HG03439 (cell line): ENCODE data around the gene RAB4B.
A peak's percentile ranks its signal among the peaks of the same experiment; 100 is the strongest.
"Not testable (repeated sequence)": the region's sequence is repeated elsewhere in the genome, so short reads cannot be mapped to it uniquely, and the experiment has no call there.

Source experiments
- ATAC-seq: cut with Tn5 transposase; IDR thresholded peaks from one replicate; pipeline ENCODE4 v1.9.1; 2021; ENCODE audit warnings: mild to moderate bottlenecking, moderate library complexity; ENCODE audit not compliant: unreplicated experiment

RAB4B gene

DNA sequence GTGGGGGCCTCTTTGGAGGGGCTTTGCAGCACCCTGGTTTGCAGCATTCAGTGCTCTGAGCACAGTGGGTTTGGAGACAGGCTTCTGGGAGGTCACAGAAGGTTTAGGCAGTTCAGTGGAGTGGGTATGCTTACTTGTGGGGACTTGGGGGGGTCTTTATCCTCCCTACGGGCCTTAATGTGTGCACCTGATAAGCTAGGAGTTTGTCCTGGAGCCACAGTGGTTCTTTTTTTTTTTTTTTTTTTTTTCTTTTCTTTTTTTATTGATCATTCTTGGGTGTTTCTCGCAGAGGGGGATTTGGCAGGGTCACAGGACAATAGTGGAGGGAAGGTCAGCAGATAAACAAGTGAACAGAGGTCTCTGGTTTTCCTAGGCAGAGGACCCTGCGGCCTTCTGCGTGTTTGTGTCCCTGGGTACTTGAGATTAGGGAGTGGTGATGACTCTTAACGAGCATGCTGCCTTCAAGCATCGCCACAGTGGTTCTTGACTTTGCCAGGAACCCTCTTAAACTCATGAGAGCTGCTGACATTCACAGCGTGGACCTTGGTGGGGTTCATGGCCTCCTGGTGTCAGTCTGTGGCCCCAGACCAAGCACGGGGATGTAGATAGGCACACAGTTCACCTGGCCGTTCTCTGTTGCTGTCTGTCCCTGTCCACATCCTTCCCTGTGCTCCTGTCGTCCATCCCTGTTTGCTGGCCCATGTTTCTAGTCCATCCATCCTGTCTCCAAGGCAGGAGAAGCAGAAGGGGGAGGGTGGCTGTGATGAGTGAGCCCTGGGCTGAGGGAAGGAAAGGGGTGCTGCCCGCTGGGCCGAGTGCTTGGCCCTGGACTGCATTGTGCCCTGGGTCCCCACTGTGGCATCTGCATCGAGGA, 23.6 kb downstream of the RAB4B start:
- ATAC-seq = no peak

DNA sequence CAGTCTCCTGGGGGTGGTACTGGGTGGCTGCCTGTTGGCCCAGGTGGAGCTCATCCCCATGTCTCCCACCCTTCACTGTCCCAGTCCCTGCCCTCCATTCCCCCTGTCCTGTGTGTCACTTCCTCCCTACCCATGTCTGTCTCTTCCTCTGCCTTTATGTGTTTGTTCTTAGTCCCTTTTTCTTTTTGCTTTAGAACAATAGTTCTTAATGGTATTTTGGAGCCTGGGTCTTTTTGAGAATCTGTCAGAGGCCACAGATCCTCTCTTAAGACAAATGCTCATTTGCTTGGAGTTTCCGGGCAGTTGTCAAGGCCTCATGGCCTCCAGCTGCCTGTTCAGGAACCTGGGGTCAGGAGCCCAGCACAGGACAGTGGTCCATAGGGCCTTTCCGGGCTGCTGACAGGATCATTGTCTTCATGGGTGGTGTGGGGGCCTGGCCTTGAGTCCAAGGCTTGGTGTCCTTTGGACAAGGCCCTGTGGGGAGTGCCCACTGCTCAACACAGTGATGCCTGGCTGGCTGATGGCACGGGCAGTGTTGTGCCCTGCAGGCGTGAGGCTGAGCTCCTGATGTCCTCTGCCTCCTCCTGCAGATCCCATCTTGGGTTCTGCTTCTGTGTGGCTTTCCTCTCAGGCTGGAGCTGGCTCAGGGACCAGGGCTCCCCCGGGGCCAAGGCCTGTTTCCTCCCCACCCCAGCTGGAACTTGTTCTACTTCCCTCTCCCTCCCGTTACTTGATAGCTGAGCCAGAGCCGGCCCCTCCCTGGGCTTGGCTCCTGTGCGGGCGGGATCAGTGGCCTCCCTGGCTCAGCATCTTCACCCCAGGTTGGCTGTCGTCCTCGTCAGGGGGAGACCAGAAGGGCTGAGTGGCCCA, 24.5 kb downstream of the RAB4B start:
- ATAC-seq = no peak

DNA sequence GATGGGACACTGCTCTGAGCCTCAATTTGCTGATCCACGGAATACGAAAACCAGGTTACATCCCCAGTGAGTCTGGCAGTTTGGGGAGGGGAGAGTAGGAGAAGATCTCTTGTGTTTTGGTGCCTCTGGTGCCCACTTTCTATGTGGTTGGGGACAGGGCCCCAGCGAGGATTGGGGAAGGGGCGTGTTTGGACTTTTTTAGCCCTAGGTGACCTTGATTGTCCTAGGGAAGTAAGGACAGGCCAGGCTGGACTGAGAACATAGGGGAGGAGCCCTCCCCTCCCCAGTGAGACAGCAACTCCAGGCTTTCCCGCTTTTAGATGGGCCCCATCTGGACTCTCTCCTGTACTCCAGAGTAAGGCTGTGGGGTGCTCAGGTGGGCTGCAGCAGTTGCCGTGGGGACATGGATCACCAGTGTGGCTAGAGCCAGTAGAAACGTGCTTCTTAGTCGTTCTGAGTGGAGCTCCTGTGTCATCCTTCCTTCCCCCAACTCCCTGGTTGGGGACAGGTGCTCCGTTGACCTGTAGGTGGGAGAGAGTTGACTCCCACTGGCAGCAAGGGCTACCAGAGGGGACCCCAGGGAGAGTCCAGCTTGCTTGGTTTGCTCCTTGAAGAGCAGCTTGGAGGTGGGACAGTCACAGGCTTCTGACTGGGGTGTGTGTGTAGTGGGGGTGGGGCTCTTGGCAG, 25.3 kb downstream of the RAB4B start:
- ATAC-seq = no peak

DNA sequence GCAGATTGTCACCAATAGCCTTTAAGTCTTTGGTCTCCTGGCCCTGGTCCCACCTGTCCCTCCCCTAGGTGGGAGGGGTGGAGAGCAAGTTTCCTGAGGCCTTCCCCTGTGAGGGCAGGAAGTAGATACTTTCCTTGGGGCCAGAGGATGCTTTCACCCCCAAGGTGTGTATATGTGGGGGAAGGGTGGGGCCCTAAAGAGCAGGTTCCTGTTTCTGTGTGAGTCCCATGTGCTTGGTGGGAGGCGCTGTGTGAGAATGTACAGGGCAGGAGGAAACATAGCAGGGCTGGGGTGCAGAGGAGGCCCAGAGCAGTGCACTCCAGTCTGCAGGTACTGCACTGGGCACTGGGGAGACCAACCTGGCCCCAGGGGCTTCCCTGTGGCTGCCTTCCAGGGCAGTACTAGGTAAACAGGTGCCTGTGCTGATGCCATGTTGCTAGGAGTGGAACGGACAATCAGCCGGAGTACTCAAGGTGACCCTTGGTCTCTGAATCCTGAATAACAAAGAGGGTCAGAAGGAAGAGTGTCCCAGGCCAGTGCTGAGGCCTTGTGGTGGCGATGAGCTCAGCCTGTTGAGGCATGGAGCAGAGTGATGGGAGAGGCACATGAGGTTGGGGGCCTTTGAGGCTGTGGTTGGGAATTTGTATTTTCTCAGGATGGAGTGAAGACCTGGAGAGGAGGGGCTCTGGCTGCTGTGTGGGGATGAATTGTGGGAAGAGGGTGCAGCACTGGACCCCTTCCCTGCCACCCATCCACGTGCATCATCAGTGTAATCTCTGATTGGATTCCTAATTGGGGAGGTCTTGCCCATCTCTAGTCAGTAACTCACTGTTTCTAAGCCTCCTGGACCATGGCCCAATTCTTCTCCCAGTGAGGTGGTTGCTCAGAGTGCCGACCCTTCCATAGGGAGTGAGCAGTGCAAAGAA, 26.1 kb downstream of the RAB4B start:
- ATAC-seq = no peak

DNA sequence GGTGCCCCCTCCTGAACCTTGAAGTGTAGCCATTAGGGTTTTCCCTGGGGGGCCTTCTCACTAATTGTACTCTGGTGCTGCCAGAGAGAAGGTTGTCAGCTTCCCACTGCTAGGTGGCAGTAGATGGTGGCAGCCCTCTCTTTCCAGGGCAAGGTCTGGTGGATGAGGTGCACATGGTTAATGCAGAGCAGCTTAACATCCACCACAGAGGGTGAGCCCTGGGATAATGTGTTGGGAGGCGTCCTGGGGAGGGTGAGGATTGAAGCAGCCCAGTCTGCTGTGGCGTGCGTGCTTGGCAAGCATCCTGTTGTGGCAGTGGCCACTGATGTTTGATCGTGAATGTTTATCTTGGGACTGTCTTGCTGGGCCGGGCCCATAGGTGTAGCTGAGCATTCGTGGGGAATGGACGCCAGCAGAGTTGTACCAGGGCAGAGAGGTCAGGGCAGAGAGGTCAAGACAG, 26.8 kb downstream of the RAB4B start:
- ATAC-seq = no peak

DNA sequence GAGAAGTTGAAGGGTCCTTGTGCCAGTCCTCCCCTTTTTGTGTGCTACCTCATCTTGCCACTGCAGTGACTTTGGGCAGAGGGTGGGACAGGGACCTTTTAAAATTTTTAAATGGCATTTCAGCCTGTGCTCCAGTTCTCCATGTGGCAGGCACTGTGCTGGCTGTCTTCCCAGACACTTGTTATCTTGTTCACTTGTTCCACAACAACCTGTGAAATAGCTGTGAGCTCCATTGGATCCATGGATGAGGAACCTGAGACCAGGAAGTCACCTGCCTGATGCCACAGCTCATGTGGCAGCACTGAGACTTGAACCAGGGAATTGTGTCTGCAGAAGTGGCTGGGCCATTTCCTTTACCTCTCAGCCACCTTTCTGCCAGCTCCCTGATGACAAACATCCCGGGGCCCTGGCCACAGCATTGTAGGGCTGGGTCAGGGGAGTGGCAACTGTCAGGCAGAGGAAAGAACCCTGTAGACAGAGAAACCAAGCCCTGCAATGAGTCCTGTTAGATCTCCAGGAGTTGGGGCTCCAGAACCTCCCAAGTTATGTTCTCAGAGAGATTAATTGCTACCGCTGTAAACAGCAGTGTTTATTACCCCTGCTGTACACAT, 27.3 kb downstream of the RAB4B start:
- ATAC-seq = no peak

DNA sequence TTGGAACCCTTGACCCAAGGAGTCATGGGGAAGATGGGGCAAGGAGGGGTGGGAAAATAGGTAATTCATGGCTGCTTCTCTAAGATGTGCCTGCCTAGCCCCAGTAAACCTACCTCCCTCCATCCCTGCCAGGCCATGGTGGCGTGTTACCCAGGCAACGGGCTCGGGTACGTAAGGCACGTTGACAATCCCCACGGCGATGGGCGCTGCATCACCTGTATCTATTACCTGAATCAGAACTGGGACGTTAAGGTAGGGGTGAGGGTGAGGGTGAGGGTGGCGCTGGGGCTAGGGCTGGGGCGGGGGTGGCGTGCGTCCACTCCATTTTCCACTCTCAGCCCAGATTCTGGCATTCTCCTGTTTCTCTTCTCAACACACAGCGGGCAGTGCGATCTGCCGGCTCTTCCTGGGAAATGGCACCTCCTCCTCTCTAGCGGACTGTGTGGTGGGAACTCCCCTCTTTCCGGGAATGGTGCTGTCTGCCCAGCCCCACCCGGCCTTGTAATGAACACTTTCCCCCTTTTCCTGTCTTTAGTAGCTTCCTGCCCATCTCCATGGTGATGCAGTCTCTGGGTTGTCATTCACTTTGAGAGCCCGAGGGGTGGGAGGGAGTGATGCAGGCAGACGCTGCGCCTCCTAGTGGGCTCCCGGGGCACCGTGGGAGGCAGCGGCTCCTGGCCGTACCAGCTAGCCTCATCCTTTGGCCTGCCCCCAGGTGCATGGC, 28.5 kb downstream of the RAB4B start:
- ATAC-seq = no peak

DNA sequence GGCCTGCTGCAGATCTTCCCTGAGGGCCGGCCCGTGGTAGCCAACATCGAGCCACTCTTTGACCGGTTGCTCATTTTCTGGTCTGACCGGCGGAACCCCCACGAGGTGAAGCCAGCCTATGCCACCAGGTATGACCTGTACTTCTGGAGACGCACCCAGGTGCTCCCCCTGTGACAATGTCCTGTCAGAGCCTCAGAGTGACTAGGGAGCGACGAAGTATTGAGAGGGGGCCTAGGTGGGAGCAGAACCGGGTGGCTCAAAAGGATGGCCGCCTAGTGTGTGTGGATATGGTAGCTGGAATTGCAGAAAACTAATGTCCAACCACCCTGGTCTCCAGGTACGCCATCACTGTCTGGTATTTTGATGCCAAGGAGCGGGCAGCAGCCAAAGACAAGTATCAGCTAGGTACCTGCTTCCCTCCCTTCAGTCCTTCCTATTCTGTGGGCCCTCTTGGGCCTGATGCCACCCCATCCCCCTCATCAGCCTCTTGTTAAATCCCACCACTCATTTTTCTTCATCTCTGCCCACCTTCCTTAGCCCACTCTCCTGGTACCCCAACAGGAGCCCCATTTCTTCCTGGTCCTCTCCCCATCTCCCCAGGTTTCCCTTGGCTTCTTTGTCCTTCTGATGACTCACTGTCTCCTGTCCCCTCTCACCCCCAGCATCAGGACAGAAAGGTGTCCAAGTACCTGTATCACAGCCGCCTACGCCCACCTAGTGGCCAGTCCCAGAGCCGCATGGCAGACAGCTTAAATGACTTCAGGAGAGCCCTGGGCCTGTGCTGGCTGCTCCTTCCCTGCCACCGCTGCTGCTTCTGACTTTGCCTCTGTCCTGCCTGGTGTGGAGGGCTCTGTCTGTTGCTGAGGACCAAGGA, 29.3 kb downstream of the RAB4B start:
- no peak for ATAC-seq

DNA sequence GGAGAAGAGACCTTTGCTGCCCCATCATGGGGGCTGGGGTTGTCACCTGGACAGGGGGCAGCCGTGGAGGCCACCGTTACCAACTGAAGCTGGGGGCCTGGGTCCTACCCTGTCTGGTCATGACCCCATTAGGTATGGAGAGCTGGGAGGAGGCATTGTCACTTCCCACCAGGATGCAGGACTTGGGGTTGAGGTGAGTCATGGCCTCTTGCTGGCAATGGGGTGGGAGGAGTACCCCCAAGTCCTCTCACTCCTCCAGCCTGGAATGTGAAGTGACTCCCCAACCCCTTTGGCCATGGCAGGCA, 29.9 kb downstream of the RAB4B start:
- no peak for ATAC-seq

DNA sequence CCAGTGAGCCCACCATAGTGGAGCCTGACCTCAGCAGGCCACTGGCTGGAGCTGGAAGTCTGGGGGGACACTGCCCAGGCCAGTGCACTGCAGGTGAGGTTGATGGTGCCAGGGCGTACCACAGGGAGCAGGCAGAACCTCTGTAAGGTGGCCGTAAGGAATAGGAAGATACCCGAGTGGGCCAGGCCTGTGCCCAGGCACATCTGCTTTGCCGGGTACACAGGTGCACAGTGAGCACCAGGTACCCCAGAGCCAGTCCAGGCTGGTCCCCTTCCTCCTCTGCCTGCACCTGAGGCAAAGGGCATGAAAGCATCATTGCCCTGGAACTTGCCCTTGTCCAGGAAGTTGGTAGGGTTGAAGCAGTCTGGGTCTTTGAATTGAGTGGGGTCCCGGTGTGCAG, 30.4 kb downstream of the RAB4B start:
- no peak for ATAC-seq

DNA sequence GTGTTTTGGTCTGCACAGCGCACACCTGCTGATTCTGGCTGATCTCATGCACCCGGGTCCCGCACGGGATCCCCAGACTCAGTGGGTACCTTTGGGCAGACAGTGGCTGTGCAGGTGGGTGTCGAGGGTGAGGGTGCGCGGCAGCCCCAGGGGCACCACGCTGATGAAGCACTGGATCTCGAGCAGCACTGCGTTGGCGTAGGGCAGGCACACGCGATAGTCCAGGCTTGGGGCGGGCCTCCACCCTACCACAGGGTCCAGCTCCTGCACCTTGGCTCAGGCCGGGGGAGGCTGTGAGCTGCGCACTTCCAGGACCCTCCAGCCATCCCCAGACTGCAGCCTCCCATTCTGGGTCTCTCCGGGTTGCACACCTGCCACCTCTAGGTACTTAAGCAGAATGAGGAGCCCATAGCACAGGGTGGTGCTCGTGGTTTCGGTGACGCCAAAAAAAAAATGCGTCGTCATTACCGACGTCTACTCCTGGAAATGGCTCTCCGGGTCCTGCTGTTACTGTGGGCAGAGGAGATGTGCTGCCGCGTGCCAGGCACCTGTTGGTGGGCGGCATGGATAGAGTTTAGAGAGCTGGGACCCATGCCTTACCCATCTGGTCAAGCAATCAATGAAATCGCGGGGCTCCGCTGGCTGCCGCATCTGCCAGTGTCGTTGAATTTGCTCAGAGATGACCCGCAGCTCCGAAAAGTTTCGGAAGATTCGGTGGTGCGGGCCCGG, 31.5 kb downstream of the RAB4B start:
- ATAC-seq = no peak

DNA sequence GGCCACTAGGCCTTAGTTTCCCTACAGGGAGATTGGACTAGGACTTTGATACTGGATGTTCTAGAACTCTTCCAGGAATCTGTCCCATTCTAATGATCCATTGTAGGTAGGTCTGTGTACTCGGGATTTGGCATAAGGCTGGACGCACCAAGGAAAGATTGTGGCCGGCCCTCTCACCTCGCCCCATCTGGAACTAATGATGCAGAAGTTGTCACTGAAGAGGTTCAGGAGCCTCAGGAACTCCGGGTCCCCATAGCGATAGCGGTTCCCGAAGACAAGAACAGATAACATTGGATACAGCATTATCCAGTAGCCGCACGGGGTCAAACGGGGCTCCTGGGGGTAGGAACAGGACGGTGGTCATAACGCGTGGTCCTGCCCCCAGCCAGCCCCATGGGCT, 32.1 kb downstream of the RAB4B start:
- no peak for ATAC-seq

DNA sequence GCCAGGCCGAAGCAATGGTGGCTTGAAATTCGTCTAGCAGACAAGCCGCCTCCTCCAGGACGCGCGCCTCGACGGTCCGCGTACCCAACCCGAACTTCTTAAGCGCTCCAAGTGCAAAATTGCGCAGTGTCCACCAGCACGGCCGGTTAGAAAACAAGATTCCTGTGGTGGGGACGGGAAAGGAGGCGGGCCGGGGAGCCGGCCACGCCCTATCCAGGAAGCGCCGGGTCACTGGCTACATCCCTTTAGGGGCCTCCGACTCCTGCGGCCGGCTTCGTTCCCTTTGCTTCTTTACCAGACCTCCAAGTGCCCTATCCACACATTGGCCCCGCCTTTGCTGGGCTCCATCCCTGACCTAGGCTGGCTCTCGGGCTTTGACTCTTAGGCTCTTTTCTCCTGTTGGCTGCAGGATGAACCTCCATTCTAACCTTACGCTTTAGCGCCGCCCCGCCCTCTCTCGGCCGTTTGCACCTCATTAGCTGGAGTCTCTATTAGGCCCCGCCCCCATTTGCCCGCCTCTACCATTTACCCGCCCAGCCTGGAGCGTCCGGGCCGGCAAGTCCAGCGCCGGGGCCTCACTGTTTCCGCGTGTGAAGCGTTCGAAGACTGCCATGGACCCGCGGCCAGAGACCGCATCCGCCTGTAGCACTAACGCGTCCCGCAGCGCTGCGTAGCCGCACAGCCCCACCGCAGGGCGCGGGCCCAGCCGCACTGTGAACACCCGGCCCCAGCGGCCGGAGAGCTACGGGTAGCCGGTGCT, 32.8 kb downstream of the RAB4B start:
- peak; percentile 53 for ATAC-seq

DNA sequence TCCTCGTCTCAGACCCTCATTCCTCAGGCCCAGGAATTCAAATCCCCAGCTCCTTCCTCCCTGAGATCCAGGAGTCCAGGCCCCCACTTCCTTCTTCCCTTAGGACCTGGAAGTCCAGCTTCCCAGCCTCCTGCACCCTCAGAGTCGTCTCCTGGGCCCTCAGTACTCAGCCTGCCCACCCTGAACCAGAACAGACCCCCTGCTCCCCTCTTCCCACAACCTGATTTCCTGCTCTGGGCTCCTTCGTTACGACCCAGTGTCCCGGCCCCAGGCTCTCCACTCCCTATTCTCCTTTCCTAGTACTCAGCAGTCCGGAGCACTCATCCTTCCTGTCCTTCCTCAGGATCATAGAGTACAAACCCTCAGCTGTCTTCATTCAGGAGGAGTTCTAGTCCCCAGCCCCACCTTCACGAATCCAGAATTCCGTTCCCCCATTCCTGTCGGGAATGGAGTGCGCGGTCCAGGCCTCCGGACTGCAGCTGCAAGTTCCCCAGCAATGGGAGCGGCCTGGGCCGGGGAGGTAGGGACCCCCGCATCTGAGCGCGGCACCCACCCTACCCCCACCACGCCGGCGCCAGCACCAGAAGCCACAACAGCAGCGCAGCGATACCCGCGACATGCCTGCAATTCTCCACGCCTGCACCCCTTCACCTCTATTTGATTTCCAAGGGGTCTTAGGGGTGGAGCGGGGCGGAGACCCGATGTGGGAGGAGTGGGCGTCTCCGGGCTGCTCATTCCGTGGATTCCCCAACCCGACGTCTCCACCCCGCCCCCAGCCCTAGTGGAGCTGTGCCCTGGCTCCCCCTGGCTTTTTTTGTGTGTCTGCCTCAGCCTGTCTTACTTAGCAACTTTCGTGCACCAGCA, 33.7 kb downstream of the RAB4B start:
- ATAC-seq = no peak

DNA sequence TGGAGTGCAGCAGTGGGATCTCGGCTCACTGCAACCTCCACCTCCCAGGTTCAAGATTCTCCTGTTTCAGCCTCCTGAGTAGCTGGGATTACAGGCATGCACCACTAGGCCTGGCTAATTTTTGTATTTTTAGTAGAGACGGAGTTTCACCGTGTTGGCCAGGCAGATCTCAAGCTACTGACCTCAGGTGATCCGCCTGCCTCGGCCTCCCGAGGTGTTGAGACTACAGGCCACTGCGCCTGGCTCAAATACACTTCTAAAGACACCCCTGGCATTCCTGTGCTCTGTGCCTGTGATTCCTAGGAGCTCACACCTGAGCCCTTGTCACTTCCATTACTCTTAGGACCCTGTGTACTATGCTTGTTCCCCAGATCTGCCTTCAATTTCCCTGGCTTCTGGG, 34.5 kb downstream of the RAB4B start:
- not testable (repeated sequence) for ATAC-seq

DNA sequence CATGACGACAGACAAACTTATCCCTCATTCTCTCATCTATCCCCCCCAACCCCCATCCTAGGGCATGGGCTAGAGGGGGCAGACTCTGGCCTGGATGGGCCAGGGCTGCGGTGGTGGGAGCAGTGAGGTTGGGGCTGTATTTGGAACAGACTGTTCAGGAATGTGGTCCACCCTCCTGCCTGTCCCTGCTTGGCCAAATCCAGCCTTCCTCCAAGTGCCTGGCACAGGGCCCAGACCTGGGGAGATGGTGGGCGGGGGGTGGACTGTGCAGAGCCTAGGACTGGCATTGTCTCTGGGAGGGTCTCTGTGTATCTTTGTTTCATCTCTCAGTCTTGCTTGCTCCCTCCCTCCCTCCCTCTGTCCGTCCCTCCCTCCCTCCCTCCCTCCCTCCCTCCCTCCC, 35.1 kb downstream of the RAB4B start:
- ATAC-seq = no peak
